NCI-H460 (cell line): Measurements from ENCODE around the gene LZTR1. TPM values are rescaled to one million over a fixed set of nuclear protein-coding genes. Genes with fewer than 3 reads are reported as not detected.

Source experiments
- small RNA-seq, 2 experiments: library from RNA; depleted of rRNA; stranded (forward); fragments of <200 nt; gene quantifications; one replicate each; pipeline ENCODE3, GENCODE V24; 2014
- total RNA-seq: library from RNA; depleted of rRNA; stranded (reverse); fragments of >200 nt; shearing (Covaris generic); gene quantifications from 2 replicates; pipeline ENCODE4 v1.2.3, GENCODE V29; 2014; rRNA removed

LZTR1 gene
- total RNA-seq, 1 experiment from 2014 or later: 20.1 TPM

Small RNAs within 50 kb of the gene (small RNA-seq; reads per million reads assigned to genes)
- gene MIR649: 0 reads per million in 2 experiments

Other genes starting within 250 kb of the LZTR1 start
- gene SERPIND1, start 208.2 kb upstream of the LZTR1 start, total RNA-seq: 11.2 and 11.3 TPM in 2 replicates
- gene PI4KA, start 123.5 kb upstream of the LZTR1 start, total RNA-seq: 17.3 and 24.6 TPM in 2 replicates
- 9.0 and 11.2 TPM in 2 replicates for gene SNAP29, start 123.3 kb upstream of the LZTR1 start, total RNA-seq
- gene CRKL, start 64.9 kb upstream of the LZTR1 start, total RNA-seq: 37.8 and 39.5 TPM in 2 replicates
- gene AIFM3, start 15.0 kb upstream of the LZTR1 start, total RNA-seq: 0.98 and 1.4 TPM in 2 replicates
- gene THAP7, start 19.8 kb downstream of the LZTR1 start, total RNA-seq: 21.3 and 28.0 TPM in 2 replicates
- 5.2 and 6.9 TPM in 2 replicates for gene P2RX6, start 32.9 kb downstream of the LZTR1 start, total RNA-seq
- gene SLC7A4, start 50.3 kb downstream of the LZTR1 start, total RNA-seq: not detected in 2 replicates
- gene LRRC74B, start 63.6 kb downstream of the LZTR1 start, total RNA-seq: not detected in 2 replicates